ENCODE data around the gene VEPH1. TPM values are rescaled to one million over a fixed set of nuclear protein-coding genes. Genes with fewer than 3 reads are reported as not detected.

The VEPH1 gene
- total RNA-seq, 2 donors from 2014 or later: 11.8 to 17.1 TPM

GRCh38 chr3:157463816-157464215 lies 39.4 kb downstream of the VEPH1 start:
- no peaks in the 10 kb centered on the region for H3K9me3 Mint-ChIP-seq

GRCh38 chr3:157460253-157460652 lies 43.0 kb downstream of the VEPH1 start:
- H3K27me3 Mint-ChIP-seq (ENCODE audit: insufficient read depth): no peaks in the 10 kb centered on the region
- H3K9me3 Mint-ChIP-seq: no peaks in the 10 kb centered on the region
- 92 to 100% methylated on average over 1 to 2 of the region's 2 CpGs for WGBS, 2 experiments (ENCODE audit: insufficient coverage in 1 of 2, insufficient read length in 1 of 2)
- H3K9ac ChIP-seq (ENCODE audit: extremely low read depth, low read length, poor library complexity, severe bottlenecking): no peak overlapping the region
- H3K27me3 ChIP-seq (ENCODE audit: control insufficient read depth, insufficient read depth, low read length, poor library complexity, severe bottlenecking): no peaks in the 10 kb centered on the region
- no peak overlapping the region for H3K4me3 ChIP-seq (ENCODE audit: low read length)
- no peak overlapping the region for H3K4me3 Mint-ChIP-seq
- H3K4me1 ChIP-seq (ENCODE audit: control insufficient read depth, insufficient read depth, low read length): no peaks in the 10 kb centered on the region
- H3K36me3 ChIP-seq (ENCODE audit: control insufficient read depth, insufficient read depth, low read length): no peaks in the 10 kb centered on the region
- H3K9me3 ChIP-seq (ENCODE audit: control insufficient read depth, low read length): no peaks in the 10 kb centered on the region
- H3K27ac Mint-ChIP-seq: no peak overlapping the region
- TF ChIP-seq CTCF (conservative IDR thresholded peaks at IDR 0.05): no peak
- H3K36me3 Mint-ChIP-seq (ENCODE audit: low read depth): no peaks in the 10 kb centered on the region
- no peaks in the 10 kb centered on the region for H3K4me1 Mint-ChIP-seq
- DNase-seq: no peak
- H3K27ac ChIP-seq (ENCODE audit: low read depth, low read length): no peak overlapping the region

More at GRCh38 chr3:157463816-157464215, 39.4 kb downstream of the VEPH1 start:
- TF ChIP-seq CTCF (conservative IDR thresholded peaks at IDR 0.05): no peak
- Mint-ChIP-seq H3K27ac (no peak overlapping the region), H3K36me3 (ENCODE audit: low read depth) (no peaks in the 10 kb centered on the region), H3K4me1 (no peaks in the 10 kb centered on the region), H3K4me3 (no peak overlapping the region), H3K27me3 (ENCODE audit: insufficient read depth) (no peaks in the 10 kb centered on the region)
- Histone ChIP-seq H3K9me3 (ENCODE audit: control insufficient read depth, low read length) (no peaks in the 10 kb centered on the region), H3K36me3 (ENCODE audit: control insufficient read depth, insufficient read depth, low read length) (no peaks in the 10 kb centered on the region), H3K27ac (ENCODE audit: low read depth, low read length) (no peak overlapping the region), H3K27me3 (ENCODE audit: control insufficient read depth, insufficient read depth, low read length, poor library complexity, severe bottlenecking) (no peaks in the 10 kb centered on the region), H3K4me1 (ENCODE audit: control insufficient read depth, insufficient read depth, low read length) (no peaks in the 10 kb centered on the region), H3K4me3 (ENCODE audit: low read length) (no peak overlapping the region), H3K9ac (ENCODE audit: extremely low read depth, low read length, poor library complexity, severe bottlenecking) (no peak overlapping the region)
- no peak for DNase-seq
- 94 to 100% methylated on average over 1 of the region's 1 CpG for WGBS, 2 experiments (ENCODE audit: insufficient coverage in 1 of 2, insufficient read length in 1 of 2)

- no peak for TF ChIP-seq CTCF (conservative IDR thresholded peaks at IDR 0.05)
- Mint-ChIP-seq H3K27me3 (ENCODE audit: insufficient read depth) (no peaks in the 10 kb centered on the region), H3K36me3 (ENCODE audit: low read depth) (no peaks in the 10 kb centered on the region), H3K9me3 (no peaks in the 10 kb centered on the region), H3K27ac (no peak overlapping the region), H3K4me1 (no peaks in the 10 kb centered on the region), H3K4me3 (no peak overlapping the region)
- WGBS, 2 experiments (ENCODE audit: insufficient coverage in 1 of 2, insufficient read length in 1 of 2): 98 to 100% methylated on average over 2 of the region's 2 CpGs
- no peaks in the 10 kb centered on the region for H3K36me3 ChIP-seq (ENCODE audit: control insufficient read depth, insufficient read depth, low read length)
- H3K9me3 ChIP-seq (ENCODE audit: control insufficient read depth, low read length): no peaks in the 10 kb centered on the region
- H3K9ac ChIP-seq (ENCODE audit: extremely low read depth, low read length, poor library complexity, severe bottlenecking): no peak overlapping the region
- H3K4me3 ChIP-seq (ENCODE audit: low read length): no peak overlapping the region
- H3K27me3 ChIP-seq (ENCODE audit: control insufficient read depth, insufficient read depth, low read length, poor library complexity, severe bottlenecking): no peaks in the 10 kb centered on the region
- H3K27ac ChIP-seq (ENCODE audit: low read depth, low read length): no peak overlapping the region
- DNase-seq: no peak
- H3K4me1 ChIP-seq (ENCODE audit: control insufficient read depth, insufficient read depth, low read length): no peaks in the 10 kb centered on the region
Observed at GRCh38 chr3:157459706-157460105, 43.5 kb downstream of the VEPH1 start.
